GM12872 (cell line): Measurements from ENCODE around the gene SLC25A26.

Experiments
- TF ChIP-seq, protein P1 (sequence below): IDR thresholded peaks from 3 replicates; pipeline ENCODE4 v1.5.1; 2011; ENCODE audit warnings: low read depth, mild to moderate bottlenecking, low read length, moderate library complexity; ENCODE audit not compliant: insufficient read depth

The SLC25A26 gene

DNA sequence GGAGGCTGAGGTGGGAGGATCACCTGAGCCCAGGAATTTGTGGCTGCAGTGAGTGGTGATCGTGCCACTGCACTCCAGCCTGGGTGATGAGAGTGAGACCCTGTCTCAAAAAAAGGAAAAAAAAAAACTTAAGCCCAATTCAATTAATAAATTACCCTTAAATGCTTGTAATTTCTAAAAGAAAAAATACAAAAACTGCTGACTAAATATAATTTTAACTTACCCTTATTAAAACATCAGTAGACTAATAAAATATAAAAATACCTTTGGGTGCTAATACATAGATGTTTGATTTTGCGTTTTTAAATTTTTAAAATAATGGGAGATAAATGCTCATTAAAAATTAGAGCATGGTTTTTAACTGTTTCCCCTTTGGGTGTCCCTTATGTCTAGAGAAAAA lies 17.5 kb upstream of the SLC25A26 start:
- TF ChIP-seq, protein P1, sequence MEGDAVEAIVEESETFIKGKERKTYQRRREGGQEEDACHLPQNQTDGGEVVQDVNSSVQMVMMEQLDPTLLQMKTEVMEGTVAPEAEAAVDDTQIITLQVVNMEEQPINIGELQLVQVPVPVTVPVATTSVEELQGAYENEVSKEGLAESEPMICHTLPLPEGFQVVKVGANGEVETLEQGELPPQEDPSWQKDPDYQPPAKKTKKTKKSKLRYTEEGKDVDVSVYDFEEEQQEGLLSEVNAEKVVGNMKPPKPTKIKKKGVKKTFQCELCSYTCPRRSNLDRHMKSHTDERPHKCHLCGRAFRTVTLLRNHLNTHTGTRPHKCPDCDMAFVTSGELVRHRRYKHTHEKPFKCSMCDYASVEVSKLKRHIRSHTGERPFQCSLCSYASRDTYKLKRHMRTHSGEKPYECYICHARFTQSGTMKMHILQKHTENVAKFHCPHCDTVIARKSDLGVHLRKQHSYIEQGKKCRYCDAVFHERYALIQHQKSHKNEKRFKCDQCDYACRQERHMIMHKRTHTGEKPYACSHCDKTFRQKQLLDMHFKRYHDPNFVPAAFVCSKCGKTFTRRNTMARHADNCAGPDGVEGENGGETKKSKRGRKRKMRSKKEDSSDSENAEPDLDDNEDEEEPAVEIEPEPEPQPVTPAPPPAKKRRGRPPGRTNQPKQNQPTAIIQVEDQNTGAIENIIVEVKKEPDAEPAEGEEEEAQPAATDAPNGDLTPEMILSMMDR = no peak

DNA sequence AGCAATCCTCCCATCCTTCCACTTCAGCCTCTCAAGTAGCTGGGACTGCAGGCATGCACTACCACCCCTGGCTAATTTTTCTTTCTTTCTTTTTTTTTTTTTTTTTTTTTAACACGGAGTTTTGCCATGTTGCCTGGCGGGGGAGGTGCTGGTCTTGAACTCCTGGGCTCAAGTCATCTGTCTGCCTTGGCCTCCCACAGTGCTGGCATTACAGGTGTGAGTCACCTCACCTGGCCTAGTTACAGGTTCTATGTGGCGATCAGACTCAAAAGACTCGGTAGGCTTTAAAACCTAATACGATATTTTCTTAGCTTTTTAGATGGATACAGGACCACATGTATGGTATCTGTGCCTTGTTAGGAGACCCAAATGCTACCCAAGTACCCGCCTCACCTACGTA lies 14.0 kb upstream of the SLC25A26 start:
- TF ChIP-seq, protein P1 = no peak

DNA sequence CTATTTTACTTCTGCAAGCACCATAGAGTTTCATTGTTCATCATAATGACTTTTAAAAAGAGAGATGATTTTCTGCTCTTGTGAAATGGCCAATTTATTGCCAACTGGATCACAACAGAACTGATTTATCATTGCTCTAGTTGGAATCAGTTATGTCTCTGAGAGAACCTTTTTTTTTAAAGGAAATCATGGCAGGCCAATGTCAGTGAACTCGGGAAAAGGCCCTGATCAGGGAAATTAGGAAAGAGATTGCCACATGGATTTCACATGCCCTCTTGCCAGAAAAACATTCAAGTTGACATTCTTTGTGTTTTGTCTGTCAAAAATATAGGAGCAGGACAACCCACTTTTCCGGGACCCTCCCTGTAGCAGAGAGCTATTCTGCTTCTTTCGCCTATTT lies 12.6 kb upstream of the SLC25A26 start:
- TF ChIP-seq, protein P1 = no peak

DNA sequence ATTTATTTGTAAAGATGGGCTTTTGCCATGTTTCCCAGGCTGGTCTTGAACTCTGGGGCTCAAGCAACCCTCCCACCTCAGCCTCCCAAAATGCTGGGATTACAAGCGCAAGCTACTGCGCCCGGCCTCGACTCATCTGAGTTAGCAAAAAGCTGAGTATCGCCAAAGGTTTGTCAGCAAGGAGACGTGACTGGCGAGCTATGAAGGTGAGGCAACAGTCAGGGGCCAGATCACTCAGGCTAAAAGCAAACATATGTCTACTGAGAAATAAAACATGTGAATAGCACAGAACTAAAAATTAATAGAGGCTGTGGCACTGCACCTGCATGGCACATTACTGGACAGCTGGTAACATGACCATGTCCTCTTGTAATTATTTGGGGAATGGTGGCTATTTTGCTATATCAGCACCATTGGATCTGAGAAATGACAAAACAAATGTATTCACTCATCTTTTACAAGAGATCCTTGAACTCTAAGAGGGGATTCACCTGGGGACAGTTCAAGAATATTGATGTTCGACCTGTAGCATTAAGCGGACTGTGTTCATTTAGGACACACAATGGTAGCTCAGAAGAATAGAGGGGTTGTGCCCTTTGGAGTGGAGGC lies 10.0 kb upstream of the SLC25A26 start:
- TF ChIP-seq, protein P1 = no peak

DNA sequence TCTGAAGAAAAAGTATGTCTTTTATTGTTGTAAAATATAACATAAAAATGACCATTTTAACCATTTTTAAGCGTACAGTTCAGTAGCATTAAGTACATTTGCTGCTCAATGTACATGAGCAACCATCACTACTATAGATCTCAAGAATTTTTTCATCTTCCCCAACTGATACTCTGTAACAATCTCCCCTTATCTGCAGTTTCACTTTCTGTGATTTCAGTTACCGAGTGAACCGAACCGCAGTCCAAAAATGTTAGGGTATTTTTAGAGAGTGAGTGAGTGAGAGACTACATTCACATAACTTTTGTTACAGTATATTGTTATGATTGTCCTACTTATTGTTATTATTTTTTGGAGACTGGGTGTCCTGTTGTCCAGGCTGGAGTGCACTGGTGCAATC lies 9.0 kb upstream of the SLC25A26 start:
- TF ChIP-seq, protein P1 = no peak

DNA sequence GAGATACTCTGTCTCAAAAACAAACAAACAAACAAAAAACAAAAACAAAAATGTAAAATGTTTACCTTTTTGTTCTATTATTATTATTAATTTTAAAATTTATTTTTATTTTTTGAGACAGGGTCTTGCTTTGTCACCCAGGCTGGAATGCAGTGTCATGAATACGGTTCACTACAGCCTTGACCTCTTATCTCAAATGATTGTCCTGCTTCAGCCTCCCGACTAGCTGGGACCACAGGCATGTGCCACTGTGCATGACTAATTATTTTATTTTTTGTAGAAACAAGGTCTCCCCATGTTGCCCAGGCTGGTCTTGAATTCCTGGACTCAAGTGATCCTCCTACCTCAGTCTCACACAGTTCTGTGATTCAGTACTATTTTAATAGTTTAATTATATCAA lies 5.7 kb upstream of the SLC25A26 start:
- TF ChIP-seq, protein P1 = no peak

DNA sequence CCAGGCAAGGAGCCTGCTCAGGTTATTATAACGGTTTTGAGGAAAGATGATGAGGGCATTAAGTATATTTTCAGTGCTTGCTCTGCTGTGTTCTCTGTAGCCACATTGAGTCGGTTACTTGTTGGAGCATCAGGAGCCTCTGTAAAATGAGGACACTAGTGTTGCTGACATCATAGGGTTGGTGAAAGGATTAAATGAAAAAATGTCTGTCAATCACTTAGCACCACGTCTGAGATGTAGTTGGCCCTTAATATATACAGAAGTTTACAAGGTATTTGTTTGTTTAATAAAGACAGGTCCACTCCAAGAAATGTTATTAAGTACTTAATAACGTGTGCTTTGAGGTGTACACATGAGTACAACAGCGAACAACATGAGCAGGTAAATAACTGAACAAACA lies 735 bp upstream of the SLC25A26 start:
- TF ChIP-seq, protein P1 = no peak

DNA sequence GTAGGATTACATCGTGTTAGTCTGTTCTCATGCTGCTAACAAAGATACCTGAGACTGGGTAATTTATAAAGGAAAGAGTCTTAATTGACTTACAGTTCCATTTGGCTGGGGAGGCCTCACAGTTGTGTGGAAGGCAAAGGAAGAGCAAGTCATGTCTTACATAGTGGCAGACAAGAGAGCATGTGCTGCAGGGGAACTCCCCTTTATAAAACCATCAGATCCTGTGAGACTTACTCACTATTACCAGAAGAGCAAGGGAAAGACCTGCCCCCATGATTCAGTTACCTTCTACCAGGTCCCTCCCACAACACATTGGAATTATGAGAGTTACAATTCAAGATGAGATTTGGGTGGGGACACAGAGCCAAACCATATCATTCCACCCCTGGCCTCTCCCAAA lies 3.4 kb downstream of the SLC25A26 start:
- TF ChIP-seq, protein P1 = no peak
